HG03196 (cell line): ENCODE results near the gene TP53I13.

Experiments
- ATAC-seq: cut with Tn5 transposase; IDR thresholded peaks from one replicate; pipeline ENCODE4 v1.9.1; 2021; ENCODE audit not compliant: unreplicated experiment

Gene TP53I13

GRCh38 chr17:29567304-29567553 lies 1.3 kb upstream of the TP53I13 start:
- no peak for ATAC-seq

- ATAC-seq = peak; percentile 34
These were observed 759 bp upstream of the TP53I13 start for GRCh38 chr17:29567554-29568330.

- ATAC-seq = no peak
These were observed 897 bp downstream of the TP53I13 start for GRCh38 chr17:29569245-29569950.

- ATAC-seq = no peak
These were observed 2.0 kb downstream of the TP53I13 start for GRCh38 chr17:29570521-29570920.

- no peak for ATAC-seq
These were observed 3.0 kb downstream of the TP53I13 start for GRCh38 chr17:29571486-29571882.

- no peak for ATAC-seq
These were observed 3.6 kb downstream of the TP53I13 start for GRCh38 chr17:29571883-29572681.

GRCh38 chr17:29572691-29573557 lies 4.4 kb downstream of the TP53I13 start:
- ATAC-seq = no peak

GRCh38 chr17:29573558-29573869 lies 5.0 kb downstream of the TP53I13 start:
- no peak for ATAC-seq

GRCh38 chr17:29573871-29574731 lies 5.6 kb downstream of the TP53I13 start:
- ATAC-seq = no peak

GRCh38 chr17:29574732-29575510 lies 6.4 kb downstream of the TP53I13 start:
- no peak for ATAC-seq

- no peak for ATAC-seq
These were observed 7.2 kb downstream of the TP53I13 start for GRCh38 chr17:29575511-29576213.

GRCh38 chr17:29576214-29577000 lies 7.9 kb downstream of the TP53I13 start:
- no peak for ATAC-seq

GRCh38 chr17:29577001-29577370 lies 8.5 kb downstream of the TP53I13 start:
- no peak for ATAC-seq

- ATAC-seq = no peak
These were observed 9.1 kb downstream of the TP53I13 start for GRCh38 chr17:29577385-29578211.

- no peak for ATAC-seq
These were observed 10.4 kb downstream of the TP53I13 start for GRCh38 chr17:29578626-29579485.
